Measurements from ENCODE around the gene FFAR1.
A peak's percentile ranks its signal among the peaks of the same experiment; 100 is the strongest.

FFAR1 gene, protein sequence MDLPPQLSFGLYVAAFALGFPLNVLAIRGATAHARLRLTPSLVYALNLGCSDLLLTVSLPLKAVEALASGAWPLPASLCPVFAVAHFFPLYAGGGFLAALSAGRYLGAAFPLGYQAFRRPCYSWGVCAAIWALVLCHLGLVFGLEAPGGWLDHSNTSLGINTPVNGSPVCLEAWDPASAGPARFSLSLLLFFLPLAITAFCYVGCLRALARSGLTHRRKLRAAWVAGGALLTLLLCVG (N-terminal part only)

DNA sequence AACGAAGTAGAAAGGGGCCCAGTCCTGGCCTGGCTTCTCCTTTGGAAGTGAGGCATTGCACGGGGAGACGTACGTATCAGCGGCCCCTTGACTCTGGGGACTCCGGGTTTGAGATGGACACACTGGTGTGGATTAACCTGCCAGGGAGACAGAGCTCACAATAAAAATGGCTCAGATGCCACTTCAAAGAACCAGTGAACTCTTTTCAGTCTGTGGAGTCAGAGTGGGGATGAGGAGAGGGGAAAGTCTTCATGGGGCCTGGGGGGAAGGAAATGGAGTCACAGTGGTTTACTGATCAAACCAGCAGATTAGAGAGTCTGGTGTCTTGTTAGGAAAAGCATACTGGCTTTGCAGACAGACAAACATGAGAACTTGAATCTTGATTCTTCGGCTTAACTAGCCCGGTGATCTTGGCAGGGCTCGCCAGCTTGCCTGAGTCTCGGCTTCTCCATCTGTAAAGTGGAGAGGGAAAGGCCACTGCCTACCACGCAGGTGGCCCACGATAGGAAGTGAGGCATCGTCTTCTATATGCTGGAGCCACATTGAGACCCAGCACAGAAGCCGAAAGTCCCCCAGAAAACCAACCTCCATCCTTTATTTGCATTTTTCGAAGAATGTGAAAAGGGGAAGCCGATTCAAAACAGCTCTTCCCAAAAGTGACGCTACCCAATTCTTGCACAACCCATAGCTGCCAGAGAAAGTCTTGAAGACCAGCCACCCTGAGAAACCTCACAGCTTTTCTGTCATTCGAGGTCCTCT lies at the start of gene FFAR1:
TSS of gene FFAR1 (plus strand) at position 732 of the 759 bp plus-strand sequence. CDS start 3,650 bp downstream, outside the sequence.
- H3K4me1 Mint-ChIP-seq = peaks cover 27% of the 10 kb centered on the region
- no peaks in the 10 kb centered on the region for H3K27me3 Mint-ChIP-seq
- H3K36me3 Mint-ChIP-seq = no peaks in the 10 kb centered on the region
- no peaks in the 10 kb centered on the region for H3K9me3 Mint-ChIP-seq
- H3K4me3 Mint-ChIP-seq = peak within 1 kb of the TSS; percentile 73
- peak within 1 kb of the TSS; percentile 94 for H3K27ac Mint-ChIP-seq

DNA sequence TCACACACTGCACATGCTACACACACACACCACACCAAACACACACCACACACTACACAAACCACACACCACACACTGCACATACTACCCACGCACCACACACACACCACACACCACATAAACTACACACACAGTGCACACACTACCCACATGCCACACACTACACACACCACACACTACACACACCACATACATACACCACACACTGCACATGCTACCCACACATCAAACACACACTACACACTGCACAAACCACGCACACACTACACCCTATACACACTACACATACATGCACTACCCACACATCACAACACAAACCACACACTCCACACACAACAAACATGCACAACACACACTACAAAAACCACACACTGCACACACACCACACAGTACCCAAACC lies 49.8 kb upstream of the FFAR1 start:
- Mint-ChIP-seq H3K4me3 (no peak overlapping the region), H3K27me3 (no peaks in the 10 kb centered on the region)

DNA sequence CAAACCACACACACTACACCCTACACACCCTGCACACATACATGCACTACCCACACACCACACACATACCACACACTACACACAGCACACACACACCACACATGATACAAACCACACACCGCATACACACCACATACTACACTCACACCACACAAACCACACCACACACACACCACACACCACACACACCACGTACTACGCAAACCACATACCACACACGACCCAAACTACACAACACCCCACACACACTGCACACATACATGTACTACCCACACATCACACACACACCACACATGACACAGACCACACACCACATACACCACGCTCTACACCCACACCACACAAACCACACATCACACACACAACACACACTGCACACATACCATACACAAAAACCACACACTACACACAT lies 49.1 kb upstream of the FFAR1 start:
- H3K9me3 Mint-ChIP-seq = no peaks in the 10 kb centered on the region
- no peak overlapping the region for H3K4me3 Mint-ChIP-seq
- H3K27me3 Mint-ChIP-seq = no peaks in the 10 kb centered on the region
- H3K27ac Mint-ChIP-seq = no peak overlapping the region
- H3K4me1 Mint-ChIP-seq = peaks cover 6% of the 10 kb centered on the region
- no peaks in the 10 kb centered on the region for H3K36me3 Mint-ChIP-seq

More for the DNA sequence above, 49.8 kb upstream of the FFAR1 start:
- Mint-ChIP-seq H3K9me3 (no peaks in the 10 kb centered on the region), H3K36me3 (no peaks in the 10 kb centered on the region), H3K4me1 (peaks cover 6% of the 10 kb centered on the region), H3K27ac (no peak overlapping the region)

DNA sequence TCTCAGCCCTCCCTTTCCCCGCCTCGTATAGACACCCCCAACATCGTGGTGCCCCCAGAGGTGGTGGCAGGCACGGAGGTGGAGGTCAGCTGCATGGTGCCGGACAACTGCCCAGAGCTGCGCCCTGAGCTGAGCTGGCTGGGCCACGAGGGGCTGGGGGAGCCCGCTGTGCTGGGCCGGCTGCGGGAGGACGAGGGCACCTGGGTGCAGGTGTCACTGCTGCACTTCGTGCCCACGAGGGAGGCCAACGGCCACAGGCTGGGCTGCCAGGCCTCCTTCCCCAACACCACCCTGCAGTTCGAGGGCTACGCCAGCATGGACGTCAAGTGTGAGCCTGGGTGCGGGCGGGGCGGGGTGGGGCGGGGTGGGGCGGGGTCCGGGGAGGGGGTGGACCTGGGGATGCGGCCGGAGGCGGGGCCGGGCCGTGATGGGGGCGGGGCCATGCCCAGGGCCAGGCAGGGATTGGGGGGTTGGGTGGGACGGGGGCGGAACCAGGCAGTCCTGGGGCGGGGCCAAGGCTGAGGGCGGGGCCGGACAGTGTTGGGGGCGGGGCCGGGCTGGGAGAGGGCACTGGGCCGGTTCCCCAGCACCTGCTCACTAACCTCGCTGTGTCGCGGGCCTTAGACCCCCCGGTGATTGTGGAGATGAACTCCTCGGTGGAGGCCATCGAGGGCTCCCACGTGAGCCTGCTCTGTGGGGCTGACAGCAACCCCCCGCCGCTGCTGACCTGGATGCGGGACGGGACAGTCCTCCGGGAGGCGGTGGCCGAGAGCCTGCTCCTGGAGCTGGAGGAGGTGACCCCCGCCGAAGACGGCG lies 48.0 kb upstream of the FFAR1 start:
- Mint-ChIP-seq H3K36me3 (no peaks in the 10 kb centered on the region), H3K27me3 (no peaks in the 10 kb centered on the region), H3K9me3 (no peaks in the 10 kb centered on the region), H3K4me1 (peaks cover 6% of the 10 kb centered on the region), H3K4me3 (no peak overlapping the region), H3K27ac (no peak overlapping the region)

DNA sequence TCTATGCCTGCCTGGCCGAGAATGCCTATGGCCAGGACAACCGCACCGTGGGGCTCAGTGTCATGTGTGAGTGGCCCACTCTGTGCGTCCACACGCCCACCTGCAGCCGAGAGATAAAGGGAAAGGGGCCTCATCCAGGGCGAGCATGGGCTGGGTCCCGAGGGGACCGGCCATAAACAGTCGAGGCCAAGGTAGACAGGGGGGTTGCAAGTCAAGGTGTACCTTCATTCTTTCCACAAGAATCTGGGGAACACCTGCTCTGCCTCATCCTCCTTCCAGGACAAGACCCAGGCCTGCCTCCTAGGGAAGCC lies 47.4 kb upstream of the FFAR1 start:
- no peaks in the 10 kb centered on the region for H3K9me3 Mint-ChIP-seq

DNA sequence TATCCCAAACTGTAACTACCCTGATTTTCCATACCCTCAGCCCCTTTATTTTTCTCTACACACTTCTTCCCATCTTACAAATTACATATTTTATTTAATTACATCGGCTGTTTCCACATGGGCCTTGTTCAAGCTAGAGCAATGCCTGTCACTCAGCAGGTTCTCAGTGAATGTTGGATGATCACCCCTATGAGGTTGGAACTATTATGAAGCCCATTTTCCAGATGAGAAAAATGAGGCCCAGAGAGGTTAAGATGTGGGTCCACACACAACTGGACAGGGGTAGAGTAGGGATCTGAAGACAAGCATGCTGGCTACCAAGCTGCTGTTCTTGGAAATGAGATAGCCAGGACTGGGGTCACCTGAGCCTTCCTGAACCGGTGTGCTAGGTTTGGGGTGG lies 45.7 kb upstream of the FFAR1 start:
- no peaks in the 10 kb centered on the region for H3K9me3 Mint-ChIP-seq
- H3K4me3 Mint-ChIP-seq = no peak overlapping the region
- H3K27ac Mint-ChIP-seq = no peak overlapping the region
- no peaks in the 10 kb centered on the region for H3K4me1 Mint-ChIP-seq
- no peaks in the 10 kb centered on the region for H3K27me3 Mint-ChIP-seq
- no peaks in the 10 kb centered on the region for H3K36me3 Mint-ChIP-seq

More for the DNA sequence above, 47.4 kb upstream of the FFAR1 start:
- Mint-ChIP-seq H3K27ac (no peak overlapping the region), H3K4me3 (no peak overlapping the region), H3K27me3 (no peaks in the 10 kb centered on the region), H3K36me3 (no peaks in the 10 kb centered on the region), H3K4me1 (peaks cover 6% of the 10 kb centered on the region)

DNA sequence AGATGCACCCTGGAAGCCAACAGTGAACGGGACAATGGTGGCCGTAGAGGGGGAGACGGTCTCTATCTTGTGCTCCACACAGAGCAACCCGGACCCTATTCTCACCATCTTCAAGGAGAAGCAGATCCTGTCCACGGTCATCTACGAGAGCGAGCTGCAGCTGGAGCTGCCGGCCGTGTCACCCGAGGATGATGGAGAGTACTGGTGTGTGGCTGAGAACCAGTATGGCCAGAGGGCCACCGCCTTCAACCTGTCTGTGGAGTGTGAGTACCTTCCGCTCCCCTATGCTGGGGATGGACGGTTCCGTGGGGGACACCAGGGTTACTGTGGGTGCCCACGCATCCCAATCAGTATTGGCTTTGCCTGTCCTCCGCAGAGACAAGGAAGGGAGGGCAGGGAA lies 45.3 kb upstream of the FFAR1 start:
- H3K9me3 Mint-ChIP-seq = no peaks in the 10 kb centered on the region
- H3K27ac Mint-ChIP-seq = no peak overlapping the region
- H3K27me3 Mint-ChIP-seq = no peaks in the 10 kb centered on the region
- no peak overlapping the region for H3K4me3 Mint-ChIP-seq
- H3K36me3 Mint-ChIP-seq = no peaks in the 10 kb centered on the region
- no peaks in the 10 kb centered on the region for H3K4me1 Mint-ChIP-seq

DNA sequence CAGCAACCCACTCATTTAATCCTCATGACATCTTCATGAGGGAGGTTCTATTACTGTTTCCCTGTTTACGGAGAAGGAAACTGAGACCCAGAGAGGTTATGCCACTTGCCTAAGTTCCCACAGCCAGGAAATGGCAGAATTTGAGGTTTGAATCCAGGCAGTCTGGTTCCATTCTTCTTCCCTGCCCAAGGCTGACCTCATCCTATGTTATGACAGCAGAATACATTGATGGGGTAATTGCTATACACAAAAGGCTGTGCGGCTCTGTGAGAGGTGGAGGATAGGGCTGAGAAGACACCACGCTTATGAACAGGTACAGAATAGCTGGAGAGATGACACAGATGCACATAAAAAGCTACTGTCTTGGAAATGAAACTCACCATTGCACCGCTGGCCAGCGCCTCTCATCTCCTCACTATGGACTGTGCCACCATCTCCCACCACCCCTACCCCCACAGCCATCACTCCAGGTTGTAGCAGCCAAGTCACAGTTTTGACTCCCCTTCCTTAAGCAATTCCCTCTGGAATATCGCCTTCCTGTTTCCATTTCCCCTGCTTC lies 44.3 kb upstream of the FFAR1 start:
- Mint-ChIP-seq H3K27me3 (no peaks in the 10 kb centered on the region), H3K4me1 (no peaks in the 10 kb centered on the region), H3K4me3 (no peak overlapping the region), H3K27ac (no peak overlapping the region), H3K36me3 (no peaks in the 10 kb centered on the region), H3K9me3 (no peaks in the 10 kb centered on the region)

DNA sequence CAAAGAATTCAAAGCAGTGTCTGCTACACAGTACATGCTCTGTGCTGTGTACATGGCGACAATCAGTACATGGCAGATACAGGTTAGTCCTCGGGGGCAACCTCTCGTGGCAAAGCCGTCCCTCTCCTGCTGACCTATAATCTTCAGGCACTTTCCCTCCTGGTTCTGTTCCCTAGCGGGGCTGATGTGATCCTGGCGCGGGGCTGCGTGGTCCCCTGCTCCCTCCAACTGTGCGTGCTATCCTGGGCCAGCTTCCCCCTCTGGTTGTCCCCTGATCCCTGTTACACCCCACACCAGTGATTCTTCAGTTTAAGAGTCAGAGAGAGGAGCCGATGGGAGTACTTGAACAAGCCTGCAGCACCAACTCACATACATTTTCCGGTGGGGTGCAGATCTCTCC lies 43.7 kb upstream of the FFAR1 start:
- H3K9me3 Mint-ChIP-seq = no peaks in the 10 kb centered on the region
- no peaks in the 10 kb centered on the region for H3K36me3 Mint-ChIP-seq
- H3K27me3 Mint-ChIP-seq = no peaks in the 10 kb centered on the region
- no peak overlapping the region for H3K27ac Mint-ChIP-seq
- H3K4me1 Mint-ChIP-seq = no peaks in the 10 kb centered on the region
- no peak overlapping the region for H3K4me3 Mint-ChIP-seq

DNA sequence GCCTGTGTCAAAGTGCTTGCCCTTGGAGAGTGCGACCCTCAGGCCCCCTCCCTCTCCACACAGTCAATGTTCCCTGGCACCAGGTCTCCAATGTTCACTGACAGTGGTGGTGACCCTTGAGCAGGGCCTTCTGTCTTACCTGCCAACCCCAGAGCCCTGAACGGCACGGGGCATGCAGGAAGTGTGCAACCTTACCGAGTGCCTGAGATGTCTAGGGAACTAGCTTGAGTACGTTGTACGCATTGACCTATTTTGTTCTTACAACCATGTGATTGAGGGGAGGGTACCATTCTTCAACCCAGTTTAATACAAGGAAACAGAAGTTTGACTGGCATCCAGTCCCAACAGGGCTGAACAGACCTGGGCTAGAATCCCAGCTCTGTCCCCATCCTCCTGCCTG lies 42.5 kb upstream of the FFAR1 start:
- Mint-ChIP-seq H3K27ac (no peak overlapping the region), H3K9me3 (no peaks in the 10 kb centered on the region), H3K27me3 (no peaks in the 10 kb centered on the region), H3K4me1 (no peaks in the 10 kb centered on the region), H3K4me3 (no peak overlapping the region), H3K36me3 (no peaks in the 10 kb centered on the region)

DNA sequence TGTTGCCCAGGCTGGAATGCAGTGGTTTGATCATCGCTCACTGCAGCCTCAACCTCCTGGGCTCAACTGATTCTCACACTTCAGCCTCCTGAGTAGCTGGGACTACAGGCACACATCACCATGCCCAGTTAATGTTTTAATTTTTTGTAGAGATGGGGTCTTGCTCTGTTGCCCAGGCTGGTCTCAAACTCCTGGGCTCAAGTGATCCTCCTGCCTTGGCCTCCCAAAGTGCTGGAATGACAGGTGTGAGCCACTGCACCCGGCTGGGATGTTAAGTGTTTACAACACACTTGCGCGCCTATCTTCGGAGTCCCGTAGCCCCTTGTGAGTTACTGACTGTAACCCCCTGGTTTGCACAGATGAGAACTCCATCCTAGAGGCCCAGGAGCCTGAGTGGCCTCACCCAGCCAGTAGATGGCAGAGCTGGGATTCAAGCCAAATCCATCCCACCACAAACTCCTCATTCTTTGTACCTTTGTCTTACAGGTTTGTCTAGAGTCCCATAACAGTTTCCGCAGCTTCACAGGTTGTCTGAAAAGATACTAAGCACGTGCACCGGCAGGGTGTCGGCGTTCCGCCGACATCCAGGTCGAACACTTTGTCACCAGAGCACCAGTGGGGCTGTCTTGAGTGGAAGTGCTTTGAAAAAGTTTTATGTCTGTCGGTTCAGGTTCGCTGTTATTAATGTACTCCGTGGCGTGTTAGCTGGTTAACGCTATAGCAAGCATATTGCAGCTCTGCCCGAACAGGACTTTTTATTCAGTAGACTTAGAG lies 41.0 kb upstream of the FFAR1 start:
- H3K27ac Mint-ChIP-seq = no peak overlapping the region
- H3K4me1 Mint-ChIP-seq = no peaks in the 10 kb centered on the region
- H3K27me3 Mint-ChIP-seq = no peaks in the 10 kb centered on the region
- H3K9me3 Mint-ChIP-seq = no peaks in the 10 kb centered on the region
- no peak overlapping the region for H3K4me3 Mint-ChIP-seq
- no peaks in the 10 kb centered on the region for H3K36me3 Mint-ChIP-seq

DNA sequence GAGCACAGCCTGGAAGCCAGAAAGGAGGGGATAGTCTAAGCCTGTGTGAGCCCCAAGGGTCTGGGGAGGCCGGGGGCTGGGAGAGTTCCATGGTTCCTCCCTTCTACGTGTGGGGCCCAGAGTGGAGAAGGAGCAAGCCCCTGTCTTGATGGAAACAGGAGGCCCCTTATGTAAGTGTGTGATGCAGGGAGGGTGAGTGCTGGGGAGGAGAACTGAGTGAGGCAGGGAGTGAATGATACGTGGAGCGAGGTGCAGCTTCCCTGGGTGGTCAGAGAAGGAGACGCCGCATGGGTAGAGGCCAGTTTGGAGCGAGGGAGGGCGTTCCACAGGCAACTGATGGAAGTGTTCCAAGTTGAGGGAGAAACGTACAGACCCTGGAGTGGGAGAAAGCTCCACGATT lies 39.8 kb upstream of the FFAR1 start:
- no peaks in the 10 kb centered on the region for H3K36me3 Mint-ChIP-seq
- no peak overlapping the region for H3K4me3 Mint-ChIP-seq
- H3K9me3 Mint-ChIP-seq = no peaks in the 10 kb centered on the region
- no peak overlapping the region for H3K27ac Mint-ChIP-seq
- no peaks in the 10 kb centered on the region for H3K4me1 Mint-ChIP-seq
- no peaks in the 10 kb centered on the region for H3K27me3 Mint-ChIP-seq

DNA sequence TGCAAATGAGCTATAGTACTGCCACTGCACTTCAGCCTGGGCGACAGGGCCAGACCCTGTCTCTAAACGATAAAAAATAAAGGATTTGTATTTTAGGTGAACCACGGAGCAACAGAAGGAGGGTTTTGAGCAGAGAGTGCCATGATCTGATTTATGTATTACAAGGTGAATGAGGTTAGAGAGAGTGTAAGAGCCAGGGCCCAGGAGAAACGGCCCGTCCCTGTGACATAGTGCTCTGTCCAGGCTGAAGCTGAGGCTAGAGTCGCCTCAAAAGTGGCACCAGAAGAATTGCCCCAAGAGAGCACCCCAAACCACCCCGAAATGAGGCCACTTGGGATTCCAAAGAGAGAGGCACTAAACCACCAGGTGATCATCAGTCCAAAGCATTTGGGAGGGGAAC lies 38.8 kb upstream of the FFAR1 start:
- no peak overlapping the region for H3K4me3 Mint-ChIP-seq
- no peak overlapping the region for H3K27ac Mint-ChIP-seq
- no peaks in the 10 kb centered on the region for H3K9me3 Mint-ChIP-seq
- H3K27me3 Mint-ChIP-seq = no peaks in the 10 kb centered on the region
- H3K4me1 Mint-ChIP-seq = no peaks in the 10 kb centered on the region
- no peaks in the 10 kb centered on the region for H3K36me3 Mint-ChIP-seq

DNA sequence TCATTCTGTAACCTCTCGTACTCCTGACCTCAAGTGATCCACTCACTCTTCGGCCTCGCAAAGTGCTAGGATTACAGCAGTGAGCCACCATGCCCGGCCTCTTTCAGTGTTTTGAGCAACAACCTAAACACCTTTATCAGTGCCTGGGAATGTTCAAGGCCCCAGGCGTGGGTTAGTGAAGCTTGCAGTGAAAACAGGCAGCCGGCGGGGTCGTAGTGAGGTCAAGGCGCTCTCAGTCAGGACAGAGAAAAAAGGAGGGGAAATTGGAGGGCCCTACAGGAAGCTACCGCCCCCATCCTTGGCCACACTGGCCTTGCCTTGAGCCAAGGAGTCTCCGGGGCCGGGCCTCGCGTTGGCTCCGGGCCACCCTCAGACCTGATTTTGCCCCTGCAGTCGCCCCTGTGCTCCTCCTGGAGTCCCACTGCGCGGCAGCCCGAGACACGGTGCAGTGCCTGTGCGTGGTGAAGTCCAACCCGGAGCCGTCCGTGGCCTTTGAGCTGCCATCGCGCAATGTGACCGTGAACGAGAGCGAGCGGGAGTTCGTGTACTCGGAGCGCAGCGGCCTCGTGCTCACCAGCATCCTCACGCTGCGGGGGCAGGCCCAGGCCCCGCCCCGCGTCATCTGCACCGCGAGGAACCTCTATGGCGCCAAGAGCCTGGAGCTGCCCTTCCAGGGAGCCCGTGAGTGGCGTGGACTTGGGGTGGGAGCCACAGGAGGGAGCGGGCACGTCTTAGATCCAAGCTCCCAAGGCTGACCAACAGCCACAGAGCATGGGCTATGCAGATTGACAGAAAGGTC lies 38.0 kb upstream of the FFAR1 start:
- H3K9me3 Mint-ChIP-seq = no peaks in the 10 kb centered on the region
- H3K4me3 Mint-ChIP-seq = no peak overlapping the region
- no peaks in the 10 kb centered on the region for H3K27me3 Mint-ChIP-seq
- H3K36me3 Mint-ChIP-seq = no peaks in the 10 kb centered on the region
- no peaks in the 10 kb centered on the region for H3K4me1 Mint-ChIP-seq
- no peak overlapping the region for H3K27ac Mint-ChIP-seq

DNA sequence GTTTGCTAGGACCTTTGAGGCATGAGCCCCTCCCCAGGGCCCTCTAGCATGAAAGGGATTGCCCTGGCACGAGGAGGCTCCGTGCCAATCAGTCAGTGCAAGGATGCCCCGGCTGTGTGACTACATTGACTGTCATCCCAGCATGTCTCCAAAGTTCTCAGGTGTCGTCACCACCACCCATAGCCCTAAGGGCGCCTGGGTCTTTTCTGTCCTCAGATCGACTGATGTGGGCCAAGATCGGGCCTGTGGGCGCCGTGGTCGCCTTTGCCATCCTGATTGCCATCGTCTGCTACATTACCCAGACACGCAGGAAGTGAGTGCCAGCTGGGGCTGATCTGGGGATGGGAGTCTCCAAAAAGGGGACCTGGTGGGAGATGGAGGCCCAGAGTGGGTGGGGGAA lies 37.4 kb upstream of the FFAR1 start:
- no peaks in the 10 kb centered on the region for H3K36me3 Mint-ChIP-seq
- H3K9me3 Mint-ChIP-seq = no peaks in the 10 kb centered on the region
- no peak overlapping the region for H3K27ac Mint-ChIP-seq
- H3K27me3 Mint-ChIP-seq = no peaks in the 10 kb centered on the region
- H3K4me1 Mint-ChIP-seq = no peaks in the 10 kb centered on the region
- no peak overlapping the region for H3K4me3 Mint-ChIP-seq
